Choroid plexus epithelial cell (primary cell): ENCODE measurements around the gene STK10.

Source experiments
- DNase-seq: peaks from one replicate; pipeline ENCODE4 v3.0.0-alpha.2; 2010; ENCODE audit warnings: low read depth
- H3K4me3 ChIP-seq: 2 replicates; pipeline ENCODE4 v1.5.1; 2011; ENCODE audit warnings: low read depth, mild to moderate bottlenecking, control low read depth, low read length, moderate library complexity
- CTCF ChIP-seq: conservative IDR thresholded peaks from 2 replicates; pipeline ENCODE4 v1.5.1; 2011; ENCODE audit warnings: low read depth, mild to moderate bottlenecking, control low read depth, inconsistent platforms, low read length, moderate library complexity

STK10 gene

GRCh38 chr5:172178991-172179989 lies 8.7 kb downstream of the STK10 start:
- no peak for TF ChIP-seq CTCF
- DNase-seq: peak; percentile 79
- H3K4me3 ChIP-seq: peak overlapping the region; percentile 34

- no peak for DNase-seq
- no peak overlapping the region for H3K4me3 ChIP-seq
- no peak for TF ChIP-seq CTCF
These were observed 9.6 kb downstream of the STK10 start for GRCh38 chr5:172178301-172178987.

- no peak overlapping the region for H3K4me3 ChIP-seq
- no peak for DNase-seq
- no peak for TF ChIP-seq CTCF
These were observed 10.8 kb downstream of the STK10 start for GRCh38 chr5:172177176-172177575.

GRCh38 chr5:172175263-172175719 lies 12.7 kb downstream of the STK10 start:
- no peak overlapping the region for H3K4me3 ChIP-seq
- DNase-seq: no peak
- TF ChIP-seq CTCF: no peak

- H3K4me3 ChIP-seq: no peak overlapping the region
- peak; percentile 88 for DNase-seq
- no peak for TF ChIP-seq CTCF
These were observed 14.4 kb downstream of the STK10 start for GRCh38 chr5:172173564-172174153.

- no peak overlapping the region for H3K4me3 ChIP-seq
- DNase-seq: no peak
- TF ChIP-seq CTCF: no peak
These were observed 15.0 kb downstream of the STK10 start for GRCh38 chr5:172172912-172173563.
